ENCODE measurements around the gene NLE1.

The NLE1 gene

DNA sequence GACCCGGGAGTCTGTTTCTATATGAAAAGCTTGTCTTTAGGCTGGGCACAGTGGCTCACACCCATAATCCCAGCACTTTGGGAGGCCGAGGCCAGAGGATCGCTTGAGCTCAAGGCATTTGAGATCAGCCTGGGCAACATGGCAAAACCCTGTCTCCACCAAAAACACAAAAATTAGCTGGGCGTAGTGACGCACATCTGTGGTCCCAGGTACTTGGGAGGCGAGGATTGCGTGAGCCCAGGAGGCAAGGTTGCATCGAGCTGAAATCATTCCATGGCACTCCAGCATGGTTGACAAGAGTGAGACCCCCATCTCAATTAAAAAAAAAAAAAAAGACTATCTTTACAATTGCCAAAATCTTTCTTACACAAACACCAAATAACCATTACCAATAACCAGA is 55.9 kb downstream of the NLE1 start:
- DNase-seq (ENCODE audit: low spot score): no peak

DNA sequence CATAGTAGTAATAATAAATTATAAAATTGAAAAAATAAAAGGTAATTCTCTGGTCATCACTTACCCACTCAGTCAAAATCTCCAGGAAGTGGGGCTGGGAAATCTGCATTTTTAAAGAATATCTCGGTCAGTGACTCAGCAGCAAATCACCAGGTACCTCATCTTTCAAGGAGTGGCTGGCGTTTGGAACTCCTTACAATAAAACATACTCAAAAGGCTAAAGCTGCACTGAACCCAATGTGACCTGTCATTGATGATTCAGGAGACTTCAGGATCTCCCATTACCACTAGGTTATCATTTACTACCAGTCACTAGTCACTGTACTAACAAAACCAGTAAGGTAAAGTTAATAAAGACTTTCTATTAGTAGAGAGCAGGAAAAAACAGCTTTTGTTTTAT is 57.1 kb downstream of the NLE1 start:
- no peak for DNase-seq (ENCODE audit: low spot score)

DNA sequence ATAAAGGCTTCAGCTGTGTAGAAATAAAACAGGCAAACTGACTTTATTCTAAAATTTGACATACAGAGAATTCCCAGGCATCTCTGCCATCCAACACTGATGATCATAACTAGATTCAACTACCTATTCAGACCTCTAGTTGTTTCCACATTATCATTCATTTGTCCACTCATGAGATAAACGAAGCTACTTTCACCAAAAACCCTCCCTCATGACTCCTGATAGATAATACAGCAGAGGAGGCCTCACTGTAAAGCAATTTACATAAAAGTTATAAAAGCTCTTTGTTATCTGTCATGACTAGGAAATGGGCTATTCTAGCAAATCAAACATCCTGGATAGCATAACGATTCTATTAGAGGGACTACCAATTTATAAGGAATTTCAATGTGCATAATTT is 59.0 kb downstream of the NLE1 start:
- DNase-seq (ENCODE audit: low spot score): no peak

DNA sequence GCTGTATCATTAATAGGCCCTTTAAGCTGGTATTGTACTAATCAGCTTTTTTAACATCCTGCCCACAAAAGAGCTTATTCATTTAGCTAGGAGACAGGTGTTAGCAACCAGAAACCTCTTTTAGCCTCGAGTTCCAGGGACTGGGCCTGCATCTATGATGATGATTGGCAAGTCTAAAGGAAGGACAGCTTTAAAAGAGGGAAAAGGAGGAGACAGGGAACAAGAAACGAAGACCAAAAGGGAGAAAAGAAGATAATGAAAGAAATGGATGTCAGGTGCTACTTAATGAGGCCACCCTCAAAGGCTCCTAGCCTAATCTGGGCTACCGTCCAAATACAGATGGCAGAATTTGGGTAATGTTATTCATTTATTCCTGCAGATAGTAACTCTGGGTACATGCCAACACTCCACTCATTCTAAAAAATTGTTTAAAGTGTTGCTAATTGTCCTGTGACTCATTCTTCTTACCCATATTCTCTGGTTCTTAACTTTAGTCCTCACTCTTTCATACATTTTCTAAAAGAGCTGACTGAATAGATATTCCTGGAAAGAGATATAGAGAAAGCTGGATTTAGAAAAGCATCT is 59.9 kb downstream of the NLE1 start:
- no peak for DNase-seq (ENCODE audit: low spot score)

DNA sequence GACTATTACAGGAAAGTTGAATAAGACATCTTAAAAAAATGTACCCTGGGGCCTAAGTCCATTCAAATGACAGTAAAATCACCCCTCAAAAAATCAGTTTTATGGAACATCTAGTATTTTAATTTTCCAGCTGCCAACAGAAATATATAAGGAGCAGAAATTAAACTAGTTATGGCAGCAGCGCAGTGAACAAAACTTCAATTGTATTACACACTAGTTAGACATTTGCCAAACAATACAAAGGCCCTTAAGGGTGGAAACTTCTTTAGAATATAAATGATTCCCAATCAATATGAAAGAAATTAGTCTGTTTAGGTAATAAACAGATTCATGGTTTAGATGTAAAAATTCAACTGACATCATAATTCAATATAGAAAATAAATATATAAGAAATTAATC is 60.5 kb downstream of the NLE1 start:
- no peak for DNase-seq (ENCODE audit: low spot score)

DNA sequence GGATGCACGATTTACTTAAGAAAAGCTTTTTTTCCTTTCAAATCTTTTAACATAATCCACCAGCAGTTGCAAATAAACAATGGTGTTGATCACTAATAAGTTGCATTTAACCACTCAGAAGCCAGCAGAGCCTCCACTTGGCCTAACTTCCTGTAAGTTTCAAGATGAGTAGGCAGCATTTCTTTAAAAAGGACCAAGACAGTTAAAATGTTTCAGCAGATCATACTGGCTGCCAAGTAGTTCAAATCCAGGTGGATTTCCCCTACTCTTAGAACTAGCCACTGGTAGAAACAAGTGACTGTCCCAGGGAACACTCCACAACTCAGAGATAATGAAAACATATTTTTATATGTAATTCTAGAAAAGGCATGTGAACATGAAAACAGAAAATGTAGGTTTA is 61.6 kb downstream of the NLE1 start:
- no peak for DNase-seq (ENCODE audit: low spot score)

DNA sequence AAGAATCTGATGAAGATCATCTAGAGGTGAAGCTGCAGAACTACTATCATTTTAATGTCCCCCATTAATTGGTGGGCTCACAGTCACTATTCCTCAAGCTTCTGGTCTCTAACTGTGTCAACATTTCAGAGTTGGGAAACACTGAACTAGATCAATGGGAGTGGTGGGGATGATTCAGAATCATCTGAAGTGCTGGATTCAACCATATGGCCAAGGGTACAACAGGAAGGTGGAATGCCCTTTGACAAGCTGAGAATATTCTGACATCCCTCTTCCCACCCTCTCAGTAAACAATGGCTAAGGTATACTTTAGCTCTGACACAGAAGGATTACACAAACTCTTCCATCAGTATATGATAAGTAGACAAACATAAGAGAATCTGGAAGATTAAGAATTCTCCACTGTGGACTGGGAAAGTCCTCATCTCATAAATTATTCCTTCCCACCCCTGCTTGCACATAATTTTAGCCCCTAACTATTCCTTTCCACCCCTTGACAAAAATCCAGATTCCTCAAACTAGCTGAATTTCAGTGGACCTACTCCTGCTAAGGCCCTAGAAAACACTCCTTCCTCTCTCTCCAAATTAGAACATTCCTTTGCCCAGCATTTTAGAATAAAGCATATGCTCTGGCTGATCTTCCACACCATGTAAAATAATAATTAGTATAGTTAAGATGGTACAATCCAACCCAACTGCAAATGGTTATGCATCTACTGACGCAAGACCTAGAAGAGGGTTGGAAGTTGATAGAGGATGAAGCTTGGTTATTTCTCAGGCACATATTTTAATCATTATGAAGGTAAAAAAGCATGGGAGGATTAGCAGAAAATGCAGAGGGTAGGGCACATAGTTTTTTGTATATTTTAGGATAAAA is 62.3 kb downstream of the NLE1 start:
- DNase-seq (ENCODE audit: low spot score): no peak

Data from HuH-7.5 (cell line).